NOMO-1 treated with DMSO at 0.1 percent for 48 hours (cell line): Measurements from ENCODE around the gene ERC2.
A peak's percentile ranks its signal among the peaks of the same experiment; 100 is the strongest.

Experiments
- DNase-seq: peaks from one replicate; lab custom pipeline; 2025; ENCODE audit not compliant: unreplicated experiment; lab: John Stamatoyannopoulos, UW

The ERC2 gene

DNA sequence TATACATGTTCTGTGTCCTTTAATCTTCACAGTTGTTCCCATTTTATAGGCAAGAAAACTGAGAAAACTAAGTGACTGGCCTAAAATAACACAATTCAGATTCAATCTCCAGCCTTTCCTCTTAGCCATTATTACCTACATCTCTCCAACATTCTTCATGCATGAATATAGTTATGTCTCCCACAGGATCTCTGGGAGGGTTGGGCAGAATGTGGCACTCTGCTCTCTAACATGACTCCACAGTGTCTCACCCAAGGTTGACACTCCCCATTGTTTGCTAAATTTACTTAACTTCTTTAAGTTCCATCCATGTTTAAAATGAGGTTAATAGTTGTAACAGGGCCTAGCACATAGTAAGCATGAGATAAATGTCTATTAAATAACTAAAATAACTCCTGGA is 276.3 kb downstream of the ERC2 start:
- DNase-seq, result no peak

DNA sequence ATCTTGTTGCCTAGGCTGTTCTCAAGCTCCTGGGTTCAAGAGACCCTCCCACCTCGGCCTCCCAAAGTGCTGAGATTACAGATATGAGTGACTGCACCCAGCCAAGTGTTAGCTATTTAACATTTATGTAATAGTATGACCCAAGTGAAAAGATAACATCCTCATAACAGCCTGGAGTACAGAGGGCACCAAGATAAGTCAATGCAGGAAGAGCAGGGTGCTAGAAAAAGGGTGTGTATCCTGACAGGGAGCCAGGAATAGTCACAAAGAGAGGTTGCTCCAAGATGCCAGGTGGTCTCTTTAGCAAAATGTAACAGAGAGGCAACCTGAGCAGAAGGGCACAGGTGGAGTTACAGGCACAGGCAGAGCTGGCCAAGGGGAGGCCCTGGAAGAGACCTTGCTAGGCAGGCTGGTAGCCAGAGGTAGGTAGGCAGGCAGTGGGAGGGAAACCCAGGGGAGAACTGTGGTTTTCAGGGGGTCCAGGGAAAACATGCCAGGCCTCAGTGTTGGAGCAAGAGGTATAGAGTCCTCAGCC is 277.4 kb downstream of the ERC2 start:
- DNase-seq, result no peak

DNA sequence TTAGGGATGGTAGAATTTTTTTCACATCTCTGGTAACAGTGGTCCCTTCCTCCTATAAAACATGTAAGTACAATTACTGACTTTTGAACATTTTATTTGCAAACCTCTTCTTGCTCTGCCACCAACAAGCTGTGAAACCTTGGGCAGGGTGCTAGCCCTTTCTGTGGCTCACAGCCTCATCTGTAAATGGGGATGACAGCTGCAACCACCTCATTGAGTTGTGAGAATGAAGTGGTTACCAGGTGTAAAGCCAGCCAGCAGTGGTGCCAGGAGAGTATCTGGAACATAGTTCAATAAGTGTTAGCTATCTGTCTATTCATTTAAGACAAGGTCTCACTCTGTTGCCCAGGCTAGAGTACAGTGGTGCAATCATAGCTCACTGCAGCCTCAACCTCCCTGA is 278.1 kb downstream of the ERC2 start:
- DNase-seq, result no peak

DNA sequence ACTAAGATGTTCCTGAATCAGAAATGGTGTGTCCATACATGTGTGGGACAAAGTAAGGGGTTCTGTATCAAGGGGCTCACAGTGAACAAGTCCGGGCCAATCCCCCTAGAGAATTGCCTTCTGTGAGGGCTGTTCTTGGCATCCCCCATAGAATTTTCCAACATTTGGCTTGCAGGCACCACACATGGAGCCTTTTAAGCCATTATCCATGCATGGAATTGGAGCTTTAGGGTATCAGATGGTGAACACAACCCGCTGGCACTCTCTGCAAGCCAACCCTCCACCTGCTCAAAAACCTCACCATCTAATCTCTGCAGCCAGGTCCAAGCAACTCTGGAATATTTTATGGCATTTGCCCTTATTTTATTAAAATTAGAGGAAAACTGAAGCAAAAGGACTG is 278.7 kb downstream of the ERC2 start:
- no peak for DNase-seq

DNA sequence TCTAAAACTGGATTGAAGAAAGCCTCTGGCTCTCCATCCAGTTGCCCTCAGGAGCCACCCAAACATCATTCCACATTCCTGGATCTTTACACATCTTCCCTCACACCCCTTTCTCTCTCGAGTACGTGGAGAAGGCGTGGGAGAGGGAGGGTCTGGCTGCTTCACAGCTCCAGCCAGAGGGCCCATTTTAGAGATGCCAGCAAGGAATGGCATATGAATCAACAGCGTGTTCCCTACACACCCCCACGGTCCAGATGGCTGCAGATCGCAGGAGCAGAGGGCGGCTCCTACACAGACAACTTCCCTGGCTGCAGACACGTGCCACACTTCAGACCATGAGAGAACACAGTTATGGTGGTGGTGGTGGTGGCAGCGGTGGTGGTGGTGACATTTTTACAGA is 280.1 kb downstream of the ERC2 start:
- DNase-seq, result no peak

DNA sequence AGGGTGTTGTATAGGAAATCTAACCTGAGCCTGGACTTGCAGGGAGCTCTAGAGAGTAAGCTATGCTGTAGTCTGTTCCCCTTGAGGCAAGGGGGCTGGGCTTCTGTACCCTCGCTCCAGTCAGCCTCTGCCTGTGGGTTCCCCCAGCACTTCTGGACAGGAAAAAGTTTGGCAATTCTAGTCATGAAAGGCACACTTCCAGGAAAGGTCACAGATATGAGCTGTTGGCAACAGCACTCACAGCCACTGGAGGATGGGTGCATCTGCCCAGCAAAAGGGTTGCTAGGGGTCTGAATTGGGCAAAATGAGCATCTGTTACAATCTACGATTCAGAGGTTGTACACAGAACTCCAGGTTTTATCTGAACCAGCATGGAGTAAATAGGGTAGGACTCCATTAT is 281.2 kb downstream of the ERC2 start:
- no peak for DNase-seq

DNA sequence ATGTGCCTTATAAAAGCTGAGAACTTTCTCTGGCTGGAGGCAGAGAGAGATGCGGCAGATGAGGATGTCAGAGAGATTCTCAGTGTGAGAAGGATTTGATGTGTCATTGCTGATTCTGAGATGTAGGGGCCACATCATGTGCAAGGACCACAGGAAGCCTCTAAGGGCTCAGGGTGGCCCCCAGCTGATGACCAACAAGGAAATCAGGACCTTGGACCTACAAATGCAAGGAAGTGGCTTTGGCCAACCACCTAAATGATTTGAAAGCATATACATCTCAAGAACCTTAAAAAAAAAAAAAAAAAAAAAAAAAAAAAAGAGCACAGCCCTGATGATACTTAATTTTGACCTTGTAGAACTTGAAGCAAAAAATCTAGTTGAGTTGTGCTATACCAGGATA is 282.4 kb downstream of the ERC2 start:
- no peak for DNase-seq

DNA sequence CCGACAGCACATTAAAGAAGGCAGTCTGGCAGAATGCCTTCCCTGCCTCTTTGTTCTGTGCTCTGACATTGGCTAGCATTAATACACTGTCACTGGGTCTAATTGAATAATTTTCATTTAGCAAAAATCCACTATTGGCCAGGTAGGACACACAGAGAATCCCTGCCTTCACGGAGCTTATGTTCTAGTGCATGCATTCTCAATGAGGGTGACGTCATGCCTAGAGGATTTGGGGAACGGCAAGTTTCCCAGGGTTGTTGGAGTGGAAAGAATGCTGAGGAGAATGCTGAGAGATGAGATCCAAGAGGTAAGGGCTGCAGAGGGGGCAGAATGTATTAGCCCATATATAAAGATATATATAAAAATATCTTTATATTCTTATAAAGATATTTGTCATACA is 284.7 kb downstream of the ERC2 start:
- no peak for DNase-seq

DNA sequence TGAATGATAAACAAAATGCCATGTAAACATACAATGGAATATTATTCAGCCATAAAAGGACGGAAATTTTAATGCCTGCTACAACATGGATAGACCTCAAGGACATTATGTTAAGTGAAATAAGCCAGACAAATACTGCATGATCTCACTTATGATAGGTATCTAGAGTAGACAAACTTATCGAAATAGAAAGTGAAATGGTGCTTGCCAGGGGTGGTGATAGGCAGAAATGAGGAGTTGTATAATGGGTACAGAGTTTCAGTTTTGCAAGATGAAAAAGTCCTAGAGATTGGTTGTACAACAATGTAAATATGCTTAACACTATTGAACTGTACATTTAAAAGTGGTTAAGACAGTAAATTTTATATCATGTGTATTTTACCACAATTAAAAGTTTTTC is 287.8 kb downstream of the ERC2 start:
- no peak for DNase-seq

DNA sequence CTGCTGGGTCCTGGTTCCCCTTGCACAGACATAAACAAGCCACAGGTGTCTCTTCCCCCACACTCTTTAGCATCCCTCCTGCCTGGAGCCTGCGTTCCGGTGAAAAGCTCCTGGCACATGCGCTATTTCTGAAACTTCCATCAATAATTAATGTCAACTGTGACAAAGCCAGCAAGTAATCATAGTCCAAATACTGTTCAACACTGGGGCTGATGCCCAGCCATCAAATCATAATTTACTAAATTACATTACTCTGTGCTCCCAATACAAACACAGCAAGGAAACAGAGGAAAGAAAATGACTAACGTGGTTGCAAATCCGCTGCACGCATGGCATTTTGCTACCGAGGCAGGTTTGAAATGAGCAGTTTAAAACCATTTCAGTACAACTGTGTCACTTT is 294.7 kb downstream of the ERC2 start:
- no peak for DNase-seq

DNA sequence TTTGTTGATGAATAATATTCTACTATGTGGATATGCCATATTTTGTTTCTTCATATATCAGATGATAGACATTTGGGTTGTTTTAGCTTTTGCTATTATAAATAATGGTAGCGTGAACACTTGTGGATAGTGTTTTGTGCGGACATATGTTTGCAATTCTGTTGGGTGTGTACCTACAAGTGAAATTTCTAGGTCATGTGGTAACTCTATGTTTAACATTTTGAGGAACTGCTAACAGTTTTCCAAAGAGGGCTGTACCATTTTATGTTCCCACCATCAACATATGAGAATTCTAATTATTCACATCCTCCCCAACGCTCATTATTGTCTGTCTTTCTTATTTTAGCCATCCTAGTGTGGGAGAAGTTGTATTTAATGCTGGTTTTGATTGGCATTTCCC is 303.8 kb downstream of the ERC2 start:
- no peak for DNase-seq

DNA sequence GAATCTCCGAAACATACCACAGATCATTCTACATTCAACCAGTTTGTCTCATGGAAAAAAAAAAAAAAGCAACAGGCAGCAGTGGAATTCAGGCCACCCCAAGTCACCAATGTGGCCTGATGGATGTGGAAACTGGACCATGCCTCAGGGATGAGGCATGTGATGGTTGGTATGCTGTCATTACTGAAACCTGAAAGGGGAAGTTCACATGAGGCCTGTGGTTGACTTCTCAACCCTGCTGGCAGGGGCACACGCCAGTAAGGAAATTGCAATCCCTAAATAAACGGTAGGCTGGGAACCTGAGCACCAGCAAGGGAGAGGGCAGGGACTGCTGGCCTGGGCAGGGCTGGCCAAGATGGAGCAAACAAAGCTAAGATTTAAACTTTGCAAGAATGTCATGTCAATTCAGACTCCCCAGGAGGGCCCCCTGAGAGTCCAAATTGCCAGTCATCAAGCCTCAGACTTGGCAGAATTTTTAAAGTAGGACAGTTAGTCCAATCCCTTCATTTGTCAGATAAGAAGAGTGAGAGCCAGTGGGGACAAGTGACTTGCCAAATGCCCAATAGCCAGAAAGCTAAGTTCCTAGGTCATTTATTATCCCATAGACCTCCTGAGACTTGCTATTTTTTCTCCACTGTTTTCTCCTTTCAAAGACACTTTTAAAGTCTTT is 310.4 kb downstream of the ERC2 start:
- peak; percentile 88 for DNase-seq

DNA sequence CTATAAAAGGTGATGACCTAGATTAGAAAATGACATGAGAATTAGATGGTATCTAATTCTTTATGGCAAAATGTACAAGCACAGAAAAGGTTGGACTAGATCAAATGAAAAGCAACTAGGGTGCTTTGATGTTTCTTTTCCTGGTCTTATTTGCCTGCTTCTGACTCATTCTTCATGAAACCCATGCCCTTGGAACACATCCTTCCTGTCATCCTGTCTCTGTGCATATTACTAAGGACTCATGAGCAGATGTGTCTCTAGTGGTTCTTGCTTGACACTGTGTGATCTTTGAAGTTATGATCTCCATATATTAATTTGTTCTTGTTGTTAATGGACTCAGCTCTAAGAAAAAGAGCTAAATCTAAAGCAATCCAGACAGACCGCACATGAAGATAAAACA is 314.0 kb downstream of the ERC2 start:
- no peak for DNase-seq

DNA sequence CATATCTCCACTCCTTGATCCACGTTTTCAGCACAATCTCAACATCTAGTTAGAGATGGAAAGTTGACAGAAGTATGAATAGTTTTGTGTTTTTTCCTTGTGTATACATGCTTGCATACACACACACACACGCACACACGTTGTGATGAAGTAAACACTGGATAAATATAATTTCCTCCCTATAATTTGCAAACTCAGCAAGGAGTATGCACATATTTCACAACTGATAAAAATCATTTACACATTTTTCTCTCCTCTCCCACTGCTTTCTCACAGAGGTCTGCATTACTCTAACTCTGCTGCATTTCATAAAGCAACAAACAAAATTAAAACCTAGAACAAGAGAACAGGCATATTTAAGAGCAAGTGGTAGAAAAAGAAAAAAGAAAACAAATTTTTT is 320.9 kb downstream of the ERC2 start:
- DNase-seq, result no peak

DNA sequence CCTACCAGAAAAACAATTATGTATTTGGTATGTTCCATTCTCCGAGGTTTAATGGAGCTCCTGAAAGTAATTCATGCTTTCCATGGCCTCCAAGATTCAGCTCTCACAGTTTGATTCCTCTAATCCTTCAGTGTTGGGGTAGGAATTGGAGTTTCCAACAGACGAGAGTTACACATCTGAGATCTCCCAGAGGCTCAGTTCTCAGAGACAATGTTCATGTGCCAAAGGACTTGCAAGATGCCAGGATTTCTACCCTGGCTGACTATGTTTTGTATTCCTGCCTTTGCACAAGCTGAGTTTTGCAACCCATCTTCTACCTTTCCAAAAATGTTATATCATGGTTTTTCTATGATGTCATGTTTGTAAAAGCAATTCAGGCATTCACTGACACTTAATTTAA is 322.9 kb downstream of the ERC2 start:
- no peak for DNase-seq

DNA sequence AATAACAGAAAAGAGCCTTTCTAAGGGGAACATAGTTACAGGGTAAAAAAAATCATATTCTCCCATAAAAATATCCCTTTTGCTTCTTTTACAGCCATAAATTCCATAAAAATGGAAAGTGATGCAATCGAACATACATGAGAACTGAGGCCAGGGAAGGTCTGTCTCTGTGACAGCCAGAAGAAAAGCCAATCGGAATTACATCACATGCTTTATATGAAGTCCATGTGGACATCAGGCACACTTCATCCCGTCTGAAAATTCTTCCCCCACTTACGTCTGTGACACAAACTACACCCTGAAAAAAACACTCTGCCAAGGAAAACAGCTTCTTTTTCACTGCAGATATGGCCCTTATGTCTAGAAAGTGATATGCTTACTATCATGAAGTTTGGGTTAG is 323.5 kb downstream of the ERC2 start:
- DNase-seq, result no peak

DNA sequence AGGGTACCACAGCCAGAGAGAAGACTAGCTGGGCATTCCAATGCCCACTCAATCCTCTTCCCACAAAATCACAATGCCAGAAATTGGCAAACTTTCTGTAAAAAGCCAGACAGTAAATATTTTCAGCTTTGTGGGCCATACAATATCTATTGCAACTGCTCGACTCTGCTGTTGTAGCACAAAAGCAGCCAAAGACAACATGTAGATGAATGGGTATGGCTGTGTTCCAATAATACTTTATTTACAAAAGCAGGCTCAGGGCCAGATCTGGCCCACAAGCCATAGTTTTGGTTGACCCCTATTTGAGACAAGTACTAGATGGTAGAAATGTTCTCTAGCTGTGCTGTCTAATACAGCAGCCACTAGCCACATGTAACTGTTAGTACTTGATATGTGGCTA is 330.9 kb downstream of the ERC2 start:
- DNase-seq, result no peak

DNA sequence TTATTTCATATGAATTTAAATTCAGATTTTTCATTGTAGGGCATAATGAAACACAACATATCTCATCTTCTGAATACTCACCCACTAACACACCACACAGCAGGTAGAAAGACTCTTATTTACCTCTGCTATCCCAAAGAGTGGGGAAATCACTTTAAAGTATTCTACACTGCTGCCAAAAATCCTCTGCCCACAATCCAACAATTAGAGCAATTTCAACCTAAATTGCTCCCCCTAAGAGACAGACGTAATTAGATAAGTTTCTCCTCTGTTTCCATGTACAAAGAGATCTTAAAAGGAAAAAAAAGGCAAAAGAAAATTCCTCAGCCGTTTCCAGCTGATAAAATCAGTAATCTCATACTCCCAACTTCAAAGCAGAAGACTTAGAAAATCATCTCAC is 331.8 kb downstream of the ERC2 start:
- DNase-seq, result no peak

DNA sequence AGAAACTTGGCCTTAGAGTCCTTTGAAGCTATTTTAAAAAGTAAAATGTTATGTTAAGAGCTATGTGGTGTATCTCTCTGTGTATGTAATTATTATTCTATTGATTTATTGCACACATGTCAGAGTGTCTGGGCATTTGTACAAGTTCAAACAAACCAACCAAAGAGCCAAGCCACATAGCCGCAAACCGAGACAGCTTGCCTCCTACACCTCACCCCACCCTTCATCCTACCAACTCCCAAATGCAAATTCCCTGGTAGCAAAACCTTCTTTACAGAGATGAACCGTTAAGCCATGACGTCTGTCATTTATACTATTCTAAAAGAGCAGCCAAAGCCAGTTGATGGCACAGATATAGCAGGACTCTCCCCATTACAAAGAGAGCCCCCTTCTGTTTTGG is 332.3 kb downstream of the ERC2 start:
- no peak for DNase-seq

DNA sequence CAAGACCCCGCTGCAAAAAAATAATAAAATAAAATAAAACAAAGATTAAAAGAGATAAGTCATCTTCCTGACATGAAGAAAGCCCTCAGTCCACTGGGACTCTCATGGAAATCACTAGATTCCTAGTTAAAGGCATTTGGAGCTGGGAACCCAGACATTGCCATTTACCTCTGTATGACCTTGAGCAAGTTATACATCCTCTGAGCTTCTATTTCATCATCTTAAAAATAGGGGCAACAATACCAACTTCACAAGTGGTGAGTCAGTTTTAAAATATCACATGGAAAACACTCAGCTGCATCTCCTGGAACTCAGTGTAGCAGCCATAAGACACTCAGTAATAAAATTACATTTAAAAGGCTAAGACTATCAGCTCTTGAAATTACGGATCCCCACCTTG is 334.8 kb downstream of the ERC2 start:
- no peak for DNase-seq

DNA sequence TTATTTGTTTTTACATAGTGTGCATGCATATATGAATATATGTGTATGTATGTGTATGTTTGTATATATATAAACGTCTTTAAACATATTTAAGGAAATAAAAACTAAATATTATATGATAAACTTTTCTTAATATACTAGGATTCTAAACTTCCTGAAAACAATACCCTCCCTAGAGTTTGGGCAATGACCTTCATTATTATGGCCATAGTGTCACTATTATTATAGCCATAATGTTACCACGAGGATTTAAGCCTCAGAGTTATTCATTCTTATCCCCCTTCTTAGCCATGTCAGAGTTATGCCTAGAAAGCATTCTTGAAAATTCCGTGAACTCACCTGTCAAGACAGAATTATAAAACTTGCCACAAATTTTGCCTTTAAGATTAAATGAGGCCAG is 335.5 kb downstream of the ERC2 start:
- DNase-seq, result no peak

DNA sequence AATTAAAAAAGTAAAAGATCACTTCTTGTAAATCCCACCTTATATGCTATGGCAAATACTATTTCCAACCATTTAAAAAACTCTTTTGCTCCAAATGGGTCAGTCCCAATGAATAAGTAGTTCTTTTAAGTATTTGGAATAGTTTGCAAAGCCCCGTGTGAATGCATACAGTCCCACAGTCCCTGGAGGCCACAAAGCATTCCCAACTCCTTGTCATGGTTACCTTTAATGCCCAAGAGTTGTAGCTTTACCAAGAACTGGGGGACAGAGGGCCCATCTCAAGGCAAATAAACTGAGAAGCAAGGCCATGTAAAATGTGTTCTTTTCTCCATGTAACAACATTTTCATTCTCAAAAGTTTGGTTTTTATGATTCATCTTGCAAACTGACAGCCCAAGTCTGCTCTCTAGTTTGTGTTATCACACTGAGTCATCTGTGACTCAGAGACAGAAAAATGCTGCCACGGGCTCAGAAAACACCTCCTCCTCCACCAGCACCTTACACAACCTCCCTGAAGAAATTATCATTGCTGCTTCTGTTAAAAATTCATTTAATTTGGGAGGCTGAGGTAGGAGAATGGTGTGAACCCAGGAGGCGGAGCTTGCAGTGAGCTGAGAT is 336.2 kb downstream of the ERC2 start:
- DNase-seq, result peak; percentile 93

DNA sequence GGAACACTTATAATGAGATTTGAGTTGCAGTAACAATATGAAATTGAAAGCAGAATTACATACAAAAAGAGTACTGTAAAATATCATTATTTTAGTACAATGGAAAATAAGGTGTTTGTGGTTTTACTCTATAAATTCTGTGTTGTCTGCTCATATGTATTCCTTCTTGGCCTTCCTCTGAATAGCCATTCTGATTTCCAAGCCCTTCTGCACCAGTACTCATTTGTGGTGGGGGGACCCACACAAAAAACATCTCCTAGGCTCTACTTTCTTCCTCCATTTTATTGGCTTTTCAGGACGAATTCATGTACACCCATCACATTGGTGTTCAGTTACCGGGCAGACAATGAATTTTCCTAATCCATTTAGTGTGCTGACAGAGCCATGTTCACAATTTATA is 338.2 kb downstream of the ERC2 start:
- no peak for DNase-seq
